Activated CD4-positive, CD25-positive, alpha-beta regulatory T cell (primary cell): ENCODE measurements around the gene RASAL2.
"Not testable (repeated sequence)": the region's sequence is repeated elsewhere in the genome, so short reads cannot be mapped to it uniquely, and the experiment has no call there.

ENCODE experiments used
- DNase-seq, 4 experiments: peaks; one replicate each; lab custom pipeline; 2025; lab: John Stamatoyannopoulos, UW

Gene RASAL2

DNA sequence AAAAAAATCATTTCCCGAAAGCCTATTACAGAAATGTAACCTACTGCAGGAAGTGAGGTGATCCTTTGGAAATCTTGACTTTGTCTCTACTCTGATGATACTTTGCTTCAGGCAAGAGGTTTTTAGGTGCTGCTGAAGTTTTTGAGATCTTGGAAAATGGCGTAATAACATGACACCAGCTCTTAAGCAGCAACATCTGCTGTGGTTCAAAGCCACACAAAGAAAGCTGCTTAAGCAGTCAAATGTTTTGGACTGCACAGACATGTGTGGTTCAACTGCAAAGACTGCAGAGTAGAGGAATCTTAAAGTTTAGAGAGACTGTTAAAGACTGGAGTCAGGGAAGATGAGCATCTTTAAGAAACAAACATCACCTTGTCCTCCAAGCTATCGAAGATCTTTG, 139.0 kb downstream of the RASAL2 start:
- no peak for DNase-seq

DNA sequence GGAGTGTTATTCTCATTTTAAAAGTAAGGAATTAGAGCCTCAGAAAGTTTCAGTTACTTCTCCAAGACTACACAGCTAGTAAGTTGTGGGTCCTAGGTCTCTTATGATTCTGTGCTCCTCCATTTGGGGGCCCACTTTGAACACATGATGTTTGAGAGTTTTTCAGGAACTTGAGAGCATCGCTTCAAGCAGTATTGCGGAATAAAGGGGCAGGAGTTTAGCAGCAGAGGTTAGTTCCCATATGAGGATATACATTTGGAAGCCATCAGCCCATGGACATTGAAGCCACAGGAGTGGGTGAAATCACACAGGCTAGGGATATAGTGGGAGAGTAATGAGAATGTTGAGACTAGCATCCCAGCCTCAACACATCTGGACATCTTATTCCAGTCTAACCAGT, 143.2 kb downstream of the RASAL2 start:
- DNase-seq: no peak

DNA sequence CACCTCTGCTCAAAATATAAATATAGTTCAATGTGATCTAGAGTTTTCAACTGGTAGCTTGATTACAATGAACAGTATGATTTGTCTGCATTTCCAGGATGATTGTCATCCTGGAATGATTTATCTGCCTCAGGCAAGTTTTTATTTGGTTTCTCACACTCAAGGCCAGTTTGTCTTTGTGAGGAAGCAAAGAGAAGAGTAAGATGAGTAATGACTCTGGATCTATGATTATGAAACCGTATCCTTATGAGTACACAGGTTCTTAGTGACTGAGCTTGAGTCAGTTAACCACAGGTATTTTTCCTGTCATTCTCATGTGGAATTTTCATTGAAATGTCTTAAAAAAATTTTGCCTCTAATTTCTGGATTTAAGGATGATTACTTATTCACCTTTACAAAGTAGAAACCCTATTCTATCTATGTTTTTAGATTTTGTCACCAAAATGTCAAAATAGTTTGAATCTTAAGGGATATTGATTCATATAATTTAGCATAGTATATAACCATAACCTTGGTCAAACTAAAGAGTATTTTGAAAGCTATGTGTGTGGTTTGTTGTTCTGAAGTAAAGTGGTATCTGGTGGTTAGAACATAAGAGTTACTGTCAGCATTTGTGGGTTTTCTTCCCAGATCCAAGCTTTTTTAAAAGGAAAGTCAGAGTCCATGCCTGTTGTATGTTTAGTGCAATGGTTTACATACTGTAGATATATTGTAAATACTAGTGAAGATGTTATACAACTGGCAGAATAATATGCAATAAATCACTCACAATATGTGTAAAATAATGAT, 145.0 kb downstream of the RASAL2 start:
- no peak for DNase-seq

DNA sequence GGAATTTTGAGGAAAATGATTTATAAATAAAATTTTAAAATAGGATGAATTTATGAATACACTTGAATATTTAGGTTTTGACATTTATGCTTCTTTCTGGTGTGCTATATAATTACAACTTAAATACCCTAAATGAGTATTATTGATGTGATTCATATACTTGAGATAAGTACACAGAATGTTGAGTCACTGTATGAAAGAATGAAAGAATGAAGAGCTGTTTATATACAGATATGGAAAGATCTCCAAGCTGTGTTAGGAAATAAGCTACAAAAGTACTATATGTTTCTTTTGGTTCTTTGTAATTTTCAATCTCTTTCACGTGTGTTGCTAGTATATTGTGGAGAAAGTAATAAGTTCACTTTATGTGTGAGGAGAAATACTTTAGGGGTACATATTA, 147.2 kb downstream of the RASAL2 start:
- DNase-seq: no peak

DNA sequence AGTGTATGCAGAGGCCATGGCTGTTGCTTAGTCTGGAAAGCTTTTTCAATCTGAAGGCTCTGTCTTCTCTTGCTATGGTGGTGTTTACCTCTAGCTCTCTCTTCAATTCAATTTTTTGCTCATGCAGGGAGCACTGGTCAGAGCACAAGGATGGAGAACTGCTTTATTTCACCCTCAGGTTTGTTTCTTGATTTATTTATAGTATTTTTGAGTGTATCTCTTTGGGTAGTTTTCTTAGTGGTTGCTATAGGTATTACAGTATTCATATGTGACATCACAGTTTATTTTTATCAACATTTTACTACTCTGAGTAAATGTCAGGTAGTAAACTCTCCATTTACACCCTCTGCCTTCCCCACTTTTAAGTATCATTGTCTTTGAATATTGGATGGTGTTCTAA, 147.9 kb downstream of the RASAL2 start:
- DNase-seq: no peak

DNA sequence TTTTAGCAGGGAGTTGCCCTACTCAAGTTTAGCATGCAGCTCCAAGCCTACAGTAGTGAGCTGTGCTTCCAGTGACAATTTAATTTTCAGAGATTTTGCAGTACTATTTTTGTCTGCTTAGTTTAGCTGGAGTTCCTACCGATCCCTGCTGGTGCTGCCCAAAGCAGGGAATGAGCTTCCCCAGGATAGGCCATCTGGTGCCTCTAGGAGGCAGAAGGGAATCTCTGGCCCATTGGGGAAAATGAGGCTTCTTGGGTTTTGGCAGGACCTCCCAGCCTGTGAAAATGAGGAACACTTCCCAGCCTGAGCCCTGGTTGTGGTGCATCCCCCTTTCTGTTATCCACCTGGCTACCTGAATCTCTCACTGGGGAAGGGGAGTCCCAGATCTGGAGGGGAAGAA, 149.2 kb downstream of the RASAL2 start:
- no peak for DNase-seq

DNA sequence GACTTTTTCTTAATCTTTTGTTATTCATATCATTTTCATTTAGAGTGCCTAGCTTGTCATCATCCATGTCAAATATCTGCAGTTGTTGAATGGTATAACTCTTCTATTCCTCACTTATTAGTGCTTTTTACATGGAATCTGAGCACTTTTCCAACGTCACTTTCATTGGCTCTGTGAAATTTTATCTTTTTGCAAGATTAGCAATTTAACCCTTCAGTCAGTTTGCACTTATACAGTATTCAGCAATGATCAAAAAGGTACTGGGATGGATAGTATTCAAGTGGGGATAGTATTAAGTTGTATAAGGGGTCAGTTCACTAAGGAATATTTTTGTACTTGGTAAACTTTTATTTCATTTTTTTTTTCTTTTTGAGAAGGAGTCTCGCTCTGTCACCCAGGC, 150.0 kb downstream of the RASAL2 start:
- no peak for DNase-seq

DNA sequence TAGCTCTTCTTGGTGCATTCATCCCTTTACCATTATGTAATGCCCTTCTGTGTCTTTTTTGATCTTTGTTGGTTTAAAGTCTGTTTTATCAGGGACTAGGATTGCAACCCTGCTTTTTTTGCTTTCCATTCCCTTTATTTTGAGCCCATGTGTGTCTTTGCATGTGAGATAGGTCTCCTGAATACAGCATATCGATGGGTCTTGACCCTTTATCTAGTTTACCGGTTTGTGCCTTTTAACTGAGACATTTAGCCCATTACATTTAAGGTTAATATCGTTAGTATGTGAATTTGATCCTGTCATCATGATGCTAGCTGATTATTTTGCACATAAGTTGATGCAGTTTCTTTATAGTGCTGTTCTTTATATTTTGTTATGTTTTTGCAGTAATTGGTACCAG, 154.4 kb downstream of the RASAL2 start:
- not testable (repeated sequence) for DNase-seq

DNA sequence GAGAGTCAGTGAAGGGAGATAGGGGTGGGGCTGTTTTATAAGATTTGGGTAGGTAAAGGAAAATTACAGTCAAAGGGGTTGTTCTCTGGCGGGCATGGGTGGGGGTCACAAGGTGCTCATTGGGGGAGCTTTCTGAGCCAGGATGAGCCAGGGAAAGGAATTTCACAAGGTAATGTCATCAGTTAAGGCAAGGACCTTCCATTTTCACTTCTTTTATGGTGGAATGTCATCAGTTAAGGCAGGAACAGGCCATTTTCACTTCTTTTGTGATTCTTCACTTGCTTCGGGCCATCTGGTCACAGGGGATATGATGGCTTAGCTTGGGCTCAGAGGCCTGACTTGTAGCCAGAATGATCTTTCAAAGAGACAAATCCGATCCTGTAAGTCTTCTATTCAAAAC, 159.7 kb downstream of the RASAL2 start:
- DNase-seq: not testable (repeated sequence)

DNA sequence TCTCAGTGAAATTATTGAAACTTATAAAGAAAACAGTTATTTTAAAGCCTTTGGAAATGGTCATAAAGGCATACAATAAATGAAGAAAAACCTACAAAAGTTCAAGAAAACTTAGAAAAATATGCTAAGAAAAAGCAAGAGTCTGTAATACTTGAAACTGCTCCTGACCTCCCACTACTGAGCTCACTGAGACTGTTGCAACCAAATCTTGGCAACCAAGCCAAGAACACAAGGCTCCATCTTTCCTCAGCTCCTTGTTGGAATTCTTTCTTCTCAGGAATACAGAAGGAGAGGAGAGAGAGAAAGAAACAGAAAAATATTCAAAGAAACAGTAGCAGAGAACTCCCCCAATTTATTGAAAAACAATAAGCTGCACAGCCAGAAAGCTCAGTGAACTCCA, 160.5 kb downstream of the RASAL2 start:
- DNase-seq: no peak

DNA sequence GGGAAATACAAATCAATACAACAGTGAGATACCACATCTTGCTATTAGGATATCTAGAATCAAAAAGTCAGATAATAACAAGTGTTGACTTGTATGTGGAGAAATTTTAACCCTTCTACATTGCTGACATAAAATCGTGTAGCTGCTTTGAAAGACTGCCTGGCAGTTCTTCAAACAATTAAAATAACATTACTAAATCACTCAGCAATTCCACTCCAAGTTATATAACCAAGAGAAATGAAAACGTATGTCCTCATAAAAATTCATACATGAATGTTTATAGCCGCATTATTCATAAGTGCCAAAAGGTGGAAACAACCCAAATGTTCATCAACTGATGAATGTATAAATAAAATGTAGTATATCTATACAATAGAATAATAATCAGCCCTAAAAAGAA, 164.6 kb downstream of the RASAL2 start:
- DNase-seq: no peak

DNA sequence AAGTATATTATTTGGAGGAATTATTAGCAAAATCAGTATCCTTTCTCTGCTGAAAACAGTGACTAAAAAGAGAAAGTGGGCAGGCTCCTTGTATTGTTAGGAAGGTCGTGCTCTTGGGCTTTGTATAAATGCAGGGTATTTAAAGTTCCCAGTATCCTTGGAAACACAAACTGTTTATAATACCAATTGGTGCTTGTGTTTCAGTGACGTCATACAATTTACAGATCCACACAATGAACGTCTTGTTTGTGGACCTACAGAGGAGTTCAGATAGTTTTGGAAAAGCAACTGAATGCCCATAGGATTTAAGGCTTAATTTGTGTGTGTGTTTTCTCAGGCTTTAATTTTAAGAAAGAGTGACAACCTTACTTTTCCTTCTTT, 168.2 kb downstream of the RASAL2 start:
- no peak for DNase-seq

DNA sequence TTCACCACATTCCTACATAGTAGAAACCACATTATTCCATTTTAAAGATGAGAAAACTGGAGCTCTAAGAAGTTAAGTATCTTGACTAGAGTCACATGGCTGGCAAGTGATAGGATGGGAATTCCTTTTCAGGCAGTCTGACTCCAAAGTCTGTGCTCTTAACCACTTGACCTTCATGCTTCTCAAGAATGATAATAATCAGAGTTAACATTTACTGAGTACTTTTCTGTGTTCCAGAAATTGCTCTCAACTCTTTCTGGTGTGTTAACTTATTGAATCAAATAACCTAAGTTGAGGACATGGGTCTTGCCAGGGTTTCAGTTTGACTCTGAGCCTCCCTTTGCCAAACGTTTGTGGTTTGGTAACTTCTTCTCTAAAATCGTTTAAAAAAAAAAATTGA, 169.4 kb downstream of the RASAL2 start:
- DNase-seq: no peak

DNA sequence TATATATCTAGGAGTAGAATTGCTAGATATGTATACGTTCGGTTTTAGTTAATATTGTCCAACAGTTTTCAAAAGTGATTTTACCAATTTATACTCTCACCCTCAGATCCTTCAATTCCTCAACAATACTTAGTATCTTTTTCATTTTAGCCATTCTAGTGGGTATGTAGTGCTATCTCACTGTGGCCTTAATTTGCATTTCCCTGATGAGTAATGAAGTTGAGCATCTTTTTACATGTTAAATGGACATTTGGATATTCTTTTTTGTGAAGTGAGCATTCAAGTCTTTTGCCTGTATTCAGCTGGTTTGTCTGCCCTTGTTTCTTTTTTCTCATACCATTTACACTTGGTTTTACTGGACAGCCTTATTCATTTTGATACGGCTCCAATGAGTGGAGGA, 172.2 kb downstream of the RASAL2 start:
- no peak for DNase-seq

DNA sequence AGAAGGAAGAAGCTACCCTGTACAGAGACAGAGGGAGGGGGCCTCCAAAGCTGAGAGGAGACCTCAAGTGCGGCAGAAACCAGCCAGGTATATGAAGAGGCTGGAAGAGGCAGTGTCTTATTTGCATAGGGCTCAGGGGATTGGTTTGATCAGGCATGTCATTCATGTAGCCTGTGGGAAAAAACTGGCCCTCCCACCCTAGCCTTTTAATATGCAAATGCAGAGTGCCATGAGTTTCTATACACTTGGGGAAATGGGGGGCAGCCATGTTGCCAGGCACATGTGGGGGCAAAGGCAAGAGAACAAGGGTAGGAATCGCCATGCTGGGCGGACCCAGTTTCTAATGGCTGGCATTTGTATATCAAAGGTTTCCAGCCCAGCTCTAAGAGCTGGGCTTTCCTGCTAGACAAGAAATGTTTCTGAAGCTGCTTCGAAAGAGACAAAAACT, 172.7 kb downstream of the RASAL2 start:
- DNase-seq: no peak

DNA sequence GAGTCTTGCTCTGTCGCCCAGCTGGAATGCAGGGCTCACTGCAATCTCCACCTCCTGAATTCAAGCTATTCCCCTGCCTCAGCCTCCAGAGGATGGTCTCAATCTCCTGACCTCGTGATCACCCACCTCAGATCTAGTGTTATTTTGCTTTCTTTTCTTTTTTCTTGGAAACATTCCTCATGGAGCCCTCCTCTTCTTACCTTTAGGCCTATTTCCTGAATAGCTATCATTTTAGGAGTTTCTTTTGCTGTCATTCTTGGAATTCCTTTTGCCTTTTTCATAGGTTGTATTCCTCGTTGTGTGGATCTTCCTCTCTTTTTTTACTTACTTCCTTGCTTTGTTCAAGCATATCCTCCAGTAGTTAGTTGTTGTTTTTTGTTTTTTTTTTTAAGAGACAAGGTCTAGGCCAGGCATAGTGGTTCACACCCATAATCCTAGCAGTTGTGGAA, 173.8 kb downstream of the RASAL2 start:
- no peak for DNase-seq

DNA sequence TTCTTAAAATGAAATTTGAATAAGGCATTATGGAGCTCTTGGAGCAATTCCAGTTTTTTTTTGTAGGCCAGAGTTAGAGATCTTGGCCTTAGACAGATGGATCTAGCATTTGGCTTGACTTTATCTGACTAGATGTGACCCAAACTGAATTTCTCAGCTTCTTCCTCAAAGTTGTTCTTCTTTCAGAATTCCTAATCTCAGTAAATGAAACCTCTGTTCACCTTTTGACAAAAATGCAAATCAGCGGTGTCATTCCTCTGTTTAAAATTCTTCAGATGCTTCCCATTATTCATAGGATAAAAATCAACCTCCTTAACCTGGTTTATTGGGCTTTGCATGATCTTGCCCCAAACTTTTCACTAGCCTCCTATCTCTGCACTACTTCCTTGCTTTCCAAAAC, 177.6 kb downstream of the RASAL2 start:
- no peak for DNase-seq

DNA sequence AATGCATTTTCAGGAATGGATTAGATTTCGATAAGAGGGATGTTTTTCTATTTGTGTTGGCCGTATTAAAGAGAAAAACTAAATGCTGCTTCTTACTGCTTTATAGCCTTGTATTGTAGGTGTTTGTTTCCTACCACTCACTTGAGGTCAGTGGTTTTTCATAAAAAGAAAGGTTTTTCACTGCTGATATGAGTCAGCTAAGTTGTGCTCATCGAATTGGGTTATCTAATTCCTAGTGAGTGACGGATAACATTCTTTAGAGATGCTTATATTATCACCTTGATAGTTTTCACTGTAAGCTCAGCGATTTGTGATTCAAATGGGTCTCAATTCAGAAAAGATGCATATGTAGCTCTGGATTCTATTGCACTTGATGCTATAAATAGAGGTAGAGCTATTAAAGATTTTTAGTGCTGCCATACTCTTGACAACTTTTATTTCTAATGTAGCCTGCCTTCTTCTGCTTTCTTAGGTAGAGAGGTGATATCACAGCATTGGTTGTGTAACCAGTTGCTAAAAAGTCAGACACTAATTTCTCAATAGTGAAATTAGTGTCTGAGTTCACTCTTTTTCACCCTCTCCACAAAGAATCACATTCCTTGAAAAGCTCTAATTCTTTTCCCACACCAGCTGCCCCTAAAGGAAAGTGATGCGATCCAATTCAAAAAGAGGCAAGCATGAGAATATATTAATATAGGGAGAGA, 180.0 kb downstream of the RASAL2 start:
- DNase-seq: no peak

DNA sequence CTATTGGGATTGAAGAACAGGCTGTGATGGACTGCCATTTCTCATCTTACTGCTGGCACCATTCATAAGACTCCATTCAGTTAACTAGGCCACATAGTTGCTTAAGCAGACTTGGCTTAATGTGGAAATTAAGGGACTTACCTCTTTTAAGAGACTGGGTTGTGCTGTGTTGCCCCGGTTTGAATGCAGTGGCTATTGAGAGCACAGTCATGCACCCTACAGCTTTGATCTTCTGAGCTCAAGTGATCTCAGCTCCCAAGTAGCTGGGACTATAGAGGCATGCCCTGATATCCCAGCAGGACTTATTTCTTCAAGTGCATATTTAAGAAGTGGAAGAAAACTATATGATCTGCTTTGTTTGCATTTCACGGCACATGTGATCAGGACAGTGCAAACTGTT, 181.1 kb downstream of the RASAL2 start:
- no peak for DNase-seq

DNA sequence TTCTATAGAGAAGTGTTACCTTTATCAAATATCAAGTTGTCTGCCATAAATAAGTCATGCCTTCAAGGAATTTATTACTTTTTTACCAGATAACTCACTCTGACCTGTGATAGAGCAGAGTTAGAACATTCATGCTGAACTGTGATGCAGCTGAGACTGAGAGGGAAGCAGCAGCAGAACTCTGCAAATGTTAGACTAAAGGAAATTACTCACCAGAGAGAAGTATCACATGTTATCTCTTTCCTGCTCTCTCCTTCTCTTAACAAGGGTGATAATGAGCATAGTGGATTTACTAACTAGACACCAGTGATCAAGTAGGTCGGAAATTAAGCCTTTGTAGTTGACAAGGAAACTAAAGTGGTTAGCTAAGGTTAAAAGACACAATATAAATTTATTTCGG, 181.6 kb downstream of the RASAL2 start:
- DNase-seq: no peak

DNA sequence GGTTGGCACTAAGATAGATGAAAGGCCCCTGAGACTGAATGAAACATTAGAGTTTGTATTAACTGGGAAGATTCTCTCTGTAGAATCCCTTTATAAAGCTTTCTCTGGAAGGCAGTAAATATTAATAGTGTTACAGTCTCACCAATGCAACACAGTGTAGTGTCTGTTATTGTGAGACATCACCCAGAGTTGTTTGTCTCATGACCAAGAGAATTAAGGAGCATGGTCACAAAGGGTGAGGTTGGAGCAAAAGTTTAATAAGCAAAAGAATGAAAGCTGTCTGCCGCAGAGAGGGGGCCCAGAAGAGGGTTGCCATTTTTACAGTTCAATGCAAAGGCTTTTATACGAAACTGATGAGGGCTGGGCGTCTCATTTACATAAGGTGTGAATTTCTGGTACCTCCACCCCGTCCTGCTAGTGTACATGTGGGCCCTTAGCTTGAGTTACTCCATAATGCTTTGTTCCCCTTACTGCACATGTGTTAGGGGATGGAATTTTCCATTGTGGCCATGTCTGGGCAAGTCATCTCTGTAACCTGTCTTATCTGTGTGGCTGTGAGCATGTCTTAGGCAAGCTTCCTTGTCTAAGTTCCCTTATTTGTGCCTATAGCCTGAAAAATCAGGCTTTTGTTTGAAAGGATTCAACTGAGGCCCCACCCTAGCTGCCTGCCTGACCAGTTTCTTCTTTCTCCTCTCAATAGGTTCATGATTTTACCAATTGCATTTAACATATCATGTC, 184.1 kb downstream of the RASAL2 start:
- no peak for DNase-seq

DNA sequence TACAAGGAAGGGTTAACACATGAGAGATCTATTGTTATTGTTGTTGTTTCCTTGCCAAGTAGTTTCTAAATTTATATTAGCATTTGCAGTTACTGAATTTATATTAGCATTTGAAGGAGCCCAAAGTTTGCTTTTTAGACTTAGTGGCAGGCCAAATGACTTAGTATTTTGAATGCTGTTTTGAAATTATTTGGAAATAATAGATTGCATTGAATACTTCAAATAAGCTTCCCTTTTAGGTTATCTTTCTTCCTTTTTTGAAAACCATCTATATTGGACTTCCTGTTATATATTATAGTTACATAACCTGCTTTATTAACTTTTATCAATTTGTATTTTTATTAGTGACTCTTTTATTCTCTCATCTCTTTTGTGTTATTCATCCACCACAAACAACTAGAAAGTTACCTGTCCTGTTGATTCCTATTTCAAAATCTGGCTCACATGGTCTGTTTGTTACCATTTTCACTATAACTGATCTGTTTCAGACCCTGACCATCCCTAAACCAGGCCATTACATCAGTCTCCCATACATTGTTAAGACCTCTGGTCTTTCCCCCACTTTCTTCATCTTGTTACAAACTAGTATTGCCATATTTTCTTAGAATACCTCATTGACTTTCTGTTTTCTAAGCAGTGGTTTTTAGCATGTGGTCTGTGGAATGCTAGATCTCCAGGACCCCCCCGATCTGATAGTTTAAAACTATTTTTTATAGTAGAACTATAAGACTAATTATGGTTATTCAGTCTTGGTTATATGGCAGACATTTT, 185.2 kb downstream of the RASAL2 start:
- no peak for DNase-seq
